ENCODE data around the gene SPPL2B.
"Not testable (repeated sequence)": the region's sequence is repeated elsewhere in the genome, so short reads cannot be mapped to it uniquely, and the experiment has no call there.

The SPPL2B gene

DNA sequence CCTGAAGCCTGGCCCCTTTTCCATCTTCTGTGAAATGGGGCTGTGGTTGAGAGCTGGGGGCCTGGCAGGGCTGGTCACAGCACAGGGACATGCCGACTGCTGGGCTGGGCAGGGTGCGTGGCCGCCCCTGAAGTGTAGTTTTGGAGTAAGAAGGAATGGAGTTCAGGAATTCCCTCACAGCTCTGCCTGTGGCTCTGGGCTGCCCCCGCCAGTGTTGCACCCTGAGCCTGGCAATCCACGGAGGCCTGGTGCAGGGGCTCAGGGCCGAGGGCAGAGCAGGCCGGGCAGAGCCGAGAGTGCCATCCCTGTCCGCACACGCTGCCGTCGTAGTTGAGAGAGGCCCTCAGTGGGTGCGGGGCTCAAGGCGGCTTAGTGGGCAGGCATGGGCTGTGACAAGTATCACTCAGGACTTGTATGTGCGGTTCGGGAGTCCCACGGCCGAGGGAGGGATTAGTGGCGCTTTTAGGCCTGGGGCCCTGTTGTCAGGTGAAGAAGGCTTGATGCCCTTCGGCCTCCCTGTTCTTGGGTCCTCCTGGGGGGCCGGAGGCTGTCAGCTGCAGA, 9.7 kb downstream of the SPPL2B start:
- DNase-seq (ENCODE audit: low spot score) = no peak

DNA sequence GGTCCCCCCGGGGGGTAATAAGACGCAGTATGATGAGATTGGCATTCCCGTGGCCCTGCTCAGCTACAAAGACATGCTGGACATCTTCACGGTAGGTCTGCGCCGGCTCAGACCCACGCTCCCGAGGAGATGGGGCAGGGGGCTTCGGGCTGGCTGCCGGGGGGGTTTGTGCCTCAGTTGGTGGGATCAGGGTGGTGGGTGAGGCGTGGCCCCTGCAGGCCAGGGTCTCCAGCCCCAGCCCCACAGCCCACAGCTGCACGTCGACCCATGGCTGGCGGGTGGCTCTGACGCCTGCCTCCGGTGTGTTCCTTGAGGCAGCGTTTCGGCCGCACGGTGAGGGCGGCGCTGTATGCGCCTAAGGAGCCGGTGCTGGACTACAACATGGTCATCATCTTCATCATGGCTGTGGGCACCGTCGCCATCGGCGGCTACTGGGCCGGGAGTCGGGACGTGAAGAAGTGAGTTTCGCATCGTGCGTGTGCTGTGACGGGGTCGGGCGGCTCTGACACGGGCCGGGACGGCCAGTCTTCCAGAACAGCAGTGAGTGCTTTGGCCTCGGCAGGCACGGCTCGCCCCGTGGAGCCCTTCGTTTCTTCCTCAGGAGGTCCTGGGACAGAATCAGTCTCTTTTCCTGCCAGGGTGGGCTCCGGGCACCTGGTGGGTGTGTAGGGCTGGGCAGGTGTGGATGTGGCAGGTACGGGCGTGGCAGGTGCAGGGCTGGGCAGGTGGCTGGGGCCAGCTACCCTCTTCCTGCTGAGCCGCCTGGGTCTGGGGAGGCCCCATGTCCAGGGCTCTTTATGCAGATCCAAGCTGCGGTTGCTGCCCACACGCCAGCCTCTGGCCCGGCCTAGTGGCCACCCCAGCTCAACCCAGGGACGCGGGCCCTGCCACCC, 10.5 kb downstream of the SPPL2B start:
- DNase-seq (ENCODE audit: low spot score) = no peak

DNA sequence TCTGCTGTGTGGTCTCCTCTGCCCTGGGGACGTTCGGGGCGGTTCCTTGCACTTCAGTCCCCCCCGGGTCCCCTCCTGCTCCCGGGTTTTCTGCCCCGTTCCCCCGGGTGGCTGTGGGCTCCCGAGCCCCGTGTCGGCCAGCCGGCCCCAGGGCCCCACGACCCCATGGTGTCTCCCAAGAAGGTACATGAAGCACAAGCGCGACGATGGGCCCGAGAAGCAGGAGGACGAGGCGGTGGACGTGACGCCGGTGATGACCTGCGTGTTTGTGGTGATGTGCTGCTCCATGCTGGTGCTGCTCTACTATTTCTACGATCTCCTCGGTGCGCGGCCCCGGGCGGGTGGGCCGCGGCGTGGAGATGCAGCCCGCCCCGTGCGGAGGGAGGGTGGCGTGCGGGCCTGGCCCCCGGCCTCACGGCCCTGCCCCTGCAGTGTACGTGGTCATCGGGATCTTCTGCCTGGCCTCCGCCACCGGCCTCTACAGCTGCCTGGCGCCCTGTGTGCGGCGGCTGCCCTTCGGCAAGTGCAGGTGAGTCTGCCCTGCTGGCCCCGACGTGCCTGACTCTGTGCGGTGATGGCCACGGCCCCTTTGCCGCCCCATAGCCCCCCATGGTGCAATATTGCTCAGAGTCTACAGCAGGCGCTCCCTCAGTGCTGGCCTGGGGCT, 11.3 kb downstream of the SPPL2B start:
- DNase-seq (ENCODE audit: low spot score) = no peak

DNA sequence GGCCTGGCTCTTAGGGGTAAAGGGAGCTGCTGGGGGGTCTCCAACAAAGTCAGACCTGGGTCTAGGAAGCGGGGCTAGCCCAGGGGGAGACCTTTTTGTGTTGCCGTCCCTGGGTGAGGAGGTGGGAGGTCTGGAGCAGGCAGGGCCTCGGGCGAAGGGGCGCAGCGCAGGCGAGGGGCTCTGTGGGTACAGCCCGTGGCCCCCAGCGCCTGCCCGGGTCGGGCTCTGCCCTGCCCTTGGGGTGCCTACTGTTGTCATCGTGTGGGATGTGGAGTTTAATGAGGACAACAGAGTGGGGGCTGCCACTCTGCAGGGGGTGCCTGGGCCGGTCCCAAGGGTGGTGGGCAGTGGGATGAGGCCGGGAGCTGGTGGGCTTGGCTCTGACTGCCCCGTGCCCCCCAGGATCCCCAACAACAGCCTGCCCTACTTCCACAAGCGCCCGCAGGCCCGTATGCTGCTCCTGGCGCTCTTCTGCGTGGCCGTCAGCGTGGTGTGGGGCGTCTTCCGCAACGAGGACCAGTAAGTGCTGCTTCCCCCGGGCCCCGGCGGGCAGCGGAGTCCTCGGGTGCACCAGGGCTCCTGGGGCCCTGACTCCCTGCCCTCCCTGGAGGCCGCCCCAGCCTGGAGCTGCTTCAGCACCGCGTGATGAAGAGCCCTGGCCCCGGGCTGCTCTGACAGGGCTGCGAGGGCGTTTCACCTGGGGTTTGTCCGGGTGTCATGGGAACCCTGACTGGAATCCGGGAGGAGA, 12.2 kb downstream of the SPPL2B start:
- no peak for DNase-seq (ENCODE audit: low spot score)

DNA sequence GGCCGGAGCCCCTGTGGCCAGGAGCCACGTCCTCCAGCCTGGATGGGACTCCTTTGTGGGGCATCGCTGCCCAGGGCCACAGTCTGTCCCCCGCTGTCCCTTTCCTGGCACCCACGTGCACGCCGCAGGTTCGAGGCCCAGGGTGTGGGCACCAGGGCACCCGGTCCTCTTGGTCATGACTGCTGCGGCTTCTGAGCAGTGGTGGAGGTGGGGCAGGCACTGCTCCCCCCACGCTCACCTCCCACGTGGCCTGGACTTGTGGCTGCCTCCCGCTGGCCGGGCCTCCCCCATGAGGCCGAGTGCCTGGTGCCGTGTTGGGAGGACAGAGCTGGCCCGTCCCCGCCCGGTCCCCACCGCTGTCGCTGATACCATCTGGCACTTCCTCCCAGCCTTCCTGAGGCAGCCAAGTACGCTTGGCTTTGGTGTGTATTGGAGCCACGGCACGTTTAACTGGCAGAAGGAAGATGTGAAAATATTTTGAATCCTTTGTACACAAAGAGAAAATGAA, 12.8 kb downstream of the SPPL2B start:
- DNase-seq (ENCODE audit: low spot score) = no peak

DNA sequence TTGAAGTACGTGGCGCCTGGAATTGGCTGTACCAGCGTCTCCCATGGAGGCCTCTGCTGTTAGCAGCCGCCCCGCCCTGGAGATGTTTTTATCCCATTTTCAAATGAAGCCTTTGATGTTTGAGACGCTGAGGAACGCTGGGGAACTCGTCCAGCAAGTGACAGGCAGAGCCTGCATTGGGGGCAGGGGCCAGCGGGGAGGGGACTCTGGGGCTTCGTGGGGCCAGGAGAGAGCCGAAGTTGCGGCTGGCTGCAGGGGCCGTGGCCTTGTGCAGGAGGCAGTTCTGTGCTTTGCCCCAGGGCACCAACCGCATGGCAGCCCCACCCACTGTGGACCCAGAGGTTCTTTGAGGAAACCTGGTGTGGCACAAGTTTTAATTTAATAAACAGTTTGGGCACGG, 13.5 kb downstream of the SPPL2B start:
- DNase-seq (ENCODE audit: low spot score) = no peak

DNA sequence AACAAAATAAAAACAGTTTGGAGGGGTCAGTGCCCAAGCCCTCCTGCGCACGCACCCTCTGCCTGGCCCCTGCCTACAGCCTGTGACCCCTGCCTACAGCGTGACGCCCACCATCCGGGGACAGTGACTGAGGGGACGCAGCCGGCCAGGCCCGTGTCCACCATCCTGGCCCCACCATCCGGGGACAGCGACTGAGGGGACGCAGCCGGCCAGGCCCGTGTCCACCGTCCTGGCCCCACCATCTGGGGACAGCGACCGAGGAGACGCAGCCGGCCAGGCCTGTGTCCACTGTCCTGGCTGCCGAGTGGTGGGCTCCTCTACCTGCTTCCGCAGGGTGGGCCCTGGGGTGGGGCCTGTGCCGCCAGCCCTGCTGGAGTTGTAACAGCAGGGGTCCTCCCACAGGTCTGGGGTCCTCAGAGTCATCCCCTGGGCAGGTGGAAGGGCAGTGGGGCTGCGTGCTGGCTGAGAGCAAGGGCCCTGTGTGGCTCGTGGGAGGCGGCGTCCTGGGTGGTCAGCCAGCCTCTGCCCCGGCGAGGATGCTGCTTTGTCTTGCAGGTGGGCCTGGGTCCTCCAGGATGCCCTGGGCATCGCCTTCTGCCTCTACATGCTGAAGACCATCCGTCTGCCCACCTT, 14.3 kb downstream of the SPPL2B start:
- no peak for DNase-seq (ENCODE audit: low spot score)

DNA sequence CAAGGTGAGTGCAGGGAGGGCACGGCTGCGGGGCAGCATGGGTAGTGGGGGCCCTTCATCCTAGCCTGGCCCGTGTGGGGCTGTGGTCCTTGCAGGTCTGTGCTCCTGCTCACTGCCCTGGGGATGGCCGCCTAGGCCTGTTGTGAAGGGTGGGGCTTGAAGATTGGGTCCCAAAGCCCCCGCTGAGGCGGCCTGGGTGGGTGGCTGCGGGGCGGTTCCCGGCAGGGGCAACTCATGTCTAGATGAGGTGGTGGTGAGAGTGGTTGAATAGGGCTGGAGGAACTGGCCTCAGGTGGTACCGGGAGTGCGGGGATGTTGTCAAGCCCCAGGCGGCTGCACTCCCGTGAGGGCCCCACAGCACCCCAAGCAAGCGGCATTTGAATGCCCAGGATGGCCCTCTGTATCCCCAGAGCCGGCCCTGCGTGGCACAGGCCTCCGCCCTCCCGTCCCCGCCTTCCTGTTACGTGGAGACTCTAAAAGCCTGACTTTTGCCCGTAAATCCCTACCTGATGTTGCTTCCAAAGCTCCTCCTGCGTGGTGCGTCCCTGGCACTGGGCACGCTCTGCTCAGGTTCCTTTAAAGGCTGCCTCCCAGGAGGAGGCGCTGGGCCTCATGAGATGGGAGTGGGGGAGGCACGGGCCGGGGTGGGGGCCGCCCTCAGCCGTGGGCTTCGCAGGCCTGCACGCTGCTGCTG, 15.0 kb downstream of the SPPL2B start:
- no peak for DNase-seq (ENCODE audit: low spot score)

DNA sequence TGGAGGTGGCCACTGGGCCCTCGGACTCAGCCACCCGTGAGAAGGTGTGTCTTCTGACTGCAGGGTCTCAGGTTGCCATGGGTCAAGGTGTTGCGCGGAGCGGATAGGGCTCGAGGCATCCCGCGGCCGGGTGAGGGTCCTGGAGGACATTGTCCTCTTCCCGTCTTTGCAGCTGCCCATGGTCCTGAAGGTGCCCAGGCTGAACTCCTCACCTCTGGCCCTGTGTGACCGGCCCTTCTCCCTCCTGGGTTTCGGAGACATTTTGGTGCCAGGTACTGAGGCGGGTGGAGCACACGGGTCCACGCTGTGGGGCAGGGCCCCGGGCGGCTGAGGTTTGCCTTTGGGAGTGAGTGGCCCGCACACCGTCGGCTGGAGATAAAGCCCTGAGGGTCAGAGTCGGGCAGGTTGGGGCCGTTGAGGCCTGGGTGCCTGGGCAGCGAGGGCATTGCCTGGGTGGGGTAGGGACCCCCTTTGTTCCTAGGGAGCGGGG, 15.9 kb downstream of the SPPL2B start:
- DNase-seq (ENCODE audit: low spot score) = no peak

DNA sequence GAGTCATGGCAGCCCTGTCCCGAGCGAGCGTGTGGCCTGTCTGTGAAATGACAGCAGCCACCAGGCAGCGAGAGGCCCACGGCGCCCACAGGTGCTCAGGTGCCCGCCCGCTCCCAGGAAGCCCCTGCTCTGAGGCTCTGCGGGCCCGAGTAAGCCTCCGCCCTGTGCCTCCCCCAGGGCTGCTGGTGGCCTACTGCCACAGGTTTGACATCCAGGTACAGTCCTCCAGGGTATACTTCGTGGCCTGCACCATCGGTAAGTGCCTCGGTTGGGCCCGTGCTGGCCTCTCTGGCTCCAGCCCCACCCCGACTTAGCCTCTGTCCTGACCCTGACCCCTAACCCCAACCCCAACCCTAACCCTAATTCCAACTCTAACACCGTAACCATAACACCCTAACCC, 16.6 kb downstream of the SPPL2B start:
- no peak for DNase-seq (ENCODE audit: low spot score)

DNA sequence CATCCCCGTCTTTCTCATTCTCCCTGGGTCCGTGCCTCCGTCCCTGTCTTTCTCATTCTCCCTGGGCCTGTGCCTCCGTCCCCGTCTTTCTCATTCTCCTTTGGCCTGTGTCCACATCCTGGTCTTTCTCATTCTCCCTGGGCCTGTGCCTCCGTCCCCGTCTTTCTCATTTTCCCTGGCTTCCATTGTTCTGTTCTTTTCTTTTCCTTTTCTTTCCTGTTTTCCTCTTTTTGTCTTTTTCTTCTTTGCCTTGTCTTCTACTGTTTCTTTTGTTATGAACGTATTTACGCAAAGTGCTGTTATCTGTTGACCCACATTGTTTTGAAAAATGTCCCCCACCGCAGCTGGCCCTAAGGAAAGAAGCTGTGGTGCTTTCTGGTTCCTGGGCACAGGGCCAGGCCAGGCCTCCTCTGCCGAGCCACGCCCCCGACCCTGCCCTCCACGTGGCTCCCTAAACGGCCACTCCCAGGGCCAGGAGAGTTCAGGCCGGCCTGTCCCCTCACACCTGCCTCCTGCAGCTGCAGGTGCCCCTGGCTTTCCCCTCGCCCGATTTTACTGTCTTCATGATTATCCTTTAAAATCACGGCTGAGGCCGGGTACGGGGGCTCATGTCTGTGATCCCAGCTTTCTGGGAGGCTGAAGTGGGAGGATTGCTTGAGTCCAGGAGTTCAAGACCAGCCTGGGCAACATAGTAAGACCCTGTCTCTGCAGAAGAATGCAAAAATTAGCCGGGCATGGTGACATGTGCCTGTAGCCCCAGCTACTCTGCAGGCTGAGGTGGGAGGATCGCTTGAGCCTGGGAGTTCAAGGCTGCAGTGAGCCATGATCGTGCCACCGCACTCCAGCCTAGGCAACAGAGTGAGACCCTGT, 17.5 kb downstream of the SPPL2B start:
- DNase-seq (ENCODE audit: low spot score) = peak; percentile 49

DNA sequence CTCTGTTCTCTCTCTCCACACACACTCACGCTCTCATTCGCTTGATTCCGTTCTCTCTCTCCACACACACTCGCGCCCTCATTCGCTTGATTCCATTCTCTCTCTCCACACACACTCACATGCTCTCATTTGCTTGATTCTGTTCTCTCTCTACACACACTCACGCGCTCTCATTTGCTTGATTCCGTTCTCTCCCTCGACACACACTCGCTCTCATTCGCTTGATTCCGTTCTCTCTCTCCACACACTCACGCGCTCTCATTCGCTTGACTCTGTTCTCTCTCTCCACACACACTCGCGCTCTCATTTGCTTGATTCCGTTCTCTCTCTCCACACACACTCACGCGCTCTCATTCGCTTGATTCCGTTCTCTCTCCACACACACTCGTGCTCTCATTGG, 21.3 kb downstream of the SPPL2B start:
- not testable (repeated sequence) for DNase-seq (ENCODE audit: low spot score)

DNA sequence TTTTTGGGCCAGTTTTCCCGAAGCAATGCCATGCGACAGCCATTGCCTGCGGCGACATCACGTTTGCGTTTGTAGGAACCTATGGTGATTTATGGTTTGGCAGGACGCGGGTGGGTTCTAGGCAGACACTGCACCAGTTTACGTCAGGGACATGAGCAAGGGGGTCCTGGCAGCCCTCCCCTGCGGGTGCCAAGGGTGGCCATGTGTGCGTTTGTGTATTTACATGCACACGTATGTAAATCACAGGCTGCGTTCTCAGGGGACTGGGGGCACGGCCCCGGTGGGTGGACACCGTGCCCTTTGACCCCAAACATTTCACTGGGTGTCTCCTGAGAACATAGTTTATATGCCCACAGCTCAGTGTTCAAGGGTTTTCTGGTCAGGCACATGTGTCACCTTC, 22.2 kb downstream of the SPPL2B start:
- no peak for DNase-seq (ENCODE audit: low spot score)

DNA sequence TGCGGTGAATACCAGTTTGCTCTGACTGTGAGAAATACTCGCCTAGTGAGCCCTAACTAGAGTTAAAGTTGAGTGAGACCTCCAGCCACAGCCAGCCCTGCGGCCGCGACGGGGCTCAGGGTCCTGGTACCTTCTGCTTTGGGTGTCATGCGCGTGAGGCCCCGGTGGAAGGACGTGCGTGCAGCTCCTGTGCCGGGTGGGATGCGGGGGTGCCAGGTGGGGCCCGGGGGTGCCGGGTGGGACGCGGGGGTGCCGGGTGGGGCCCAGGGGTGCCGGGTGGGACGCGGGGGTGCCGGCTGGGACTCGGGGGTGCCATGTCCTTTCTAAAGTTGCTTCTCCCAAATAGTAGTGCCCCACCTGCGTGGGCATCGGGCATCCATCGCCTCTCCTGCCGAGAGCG, 23.1 kb downstream of the SPPL2B start:
- DNase-seq (ENCODE audit: low spot score) = no peak

DNA sequence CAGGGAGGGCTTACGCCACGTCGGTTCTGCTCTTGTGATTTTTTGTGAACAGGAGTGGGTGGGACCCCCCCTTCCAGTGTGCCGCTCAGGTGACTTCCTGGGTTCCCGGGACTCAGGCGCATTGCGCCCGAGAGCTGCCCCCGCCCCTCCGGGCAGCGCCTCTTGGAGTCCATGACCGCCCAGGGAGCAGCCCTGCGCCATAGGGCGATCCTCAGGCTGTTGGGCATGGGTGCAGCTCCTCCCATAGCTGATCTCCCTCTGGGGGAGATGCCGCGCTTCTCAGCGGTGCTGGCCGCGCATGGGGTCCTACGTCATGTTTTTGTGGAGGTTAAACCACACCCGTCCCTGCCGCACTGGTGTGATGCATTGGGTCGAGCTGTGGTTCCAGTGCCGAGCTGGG, 23.6 kb downstream of the SPPL2B start:
- no peak for DNase-seq (ENCODE audit: low spot score)

DNA sequence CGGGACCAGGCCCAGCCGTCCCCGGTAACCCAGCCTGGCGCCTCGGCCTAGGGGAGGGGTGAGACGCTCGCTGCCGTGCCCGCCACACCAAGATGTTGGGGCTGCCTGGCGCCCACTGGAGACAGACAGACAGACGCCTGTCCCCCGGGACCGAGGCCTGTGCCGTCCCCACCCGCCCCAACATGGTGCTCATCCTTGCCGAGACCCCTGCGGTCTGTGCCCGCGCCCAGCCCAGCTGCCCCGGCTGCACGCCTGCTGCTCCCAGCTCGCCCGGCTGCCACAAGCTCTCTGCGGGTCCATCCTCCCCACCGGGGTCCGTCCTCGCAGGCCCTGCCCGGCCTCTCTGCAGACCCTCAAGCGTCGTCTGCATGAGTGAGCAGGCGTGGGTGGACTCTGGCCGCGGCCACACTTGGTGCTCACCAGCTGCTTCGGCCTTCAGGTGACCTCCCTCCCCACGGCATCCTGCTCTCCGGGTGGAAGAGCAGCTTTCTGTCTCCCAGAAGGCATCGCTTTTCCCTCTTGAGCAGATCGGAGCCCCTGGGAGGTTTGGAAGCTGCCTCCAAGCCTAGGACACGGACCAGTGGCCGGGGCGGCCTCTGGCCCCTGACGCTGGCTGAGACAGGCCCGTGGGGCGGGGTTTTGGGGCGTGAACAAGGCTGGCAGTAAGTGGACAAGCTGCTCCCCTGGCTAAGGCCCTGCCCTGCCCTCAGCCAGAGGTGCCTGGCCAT, 24.8 kb downstream of the SPPL2B start:
- DNase-seq (ENCODE audit: low spot score) = no peak

DNA sequence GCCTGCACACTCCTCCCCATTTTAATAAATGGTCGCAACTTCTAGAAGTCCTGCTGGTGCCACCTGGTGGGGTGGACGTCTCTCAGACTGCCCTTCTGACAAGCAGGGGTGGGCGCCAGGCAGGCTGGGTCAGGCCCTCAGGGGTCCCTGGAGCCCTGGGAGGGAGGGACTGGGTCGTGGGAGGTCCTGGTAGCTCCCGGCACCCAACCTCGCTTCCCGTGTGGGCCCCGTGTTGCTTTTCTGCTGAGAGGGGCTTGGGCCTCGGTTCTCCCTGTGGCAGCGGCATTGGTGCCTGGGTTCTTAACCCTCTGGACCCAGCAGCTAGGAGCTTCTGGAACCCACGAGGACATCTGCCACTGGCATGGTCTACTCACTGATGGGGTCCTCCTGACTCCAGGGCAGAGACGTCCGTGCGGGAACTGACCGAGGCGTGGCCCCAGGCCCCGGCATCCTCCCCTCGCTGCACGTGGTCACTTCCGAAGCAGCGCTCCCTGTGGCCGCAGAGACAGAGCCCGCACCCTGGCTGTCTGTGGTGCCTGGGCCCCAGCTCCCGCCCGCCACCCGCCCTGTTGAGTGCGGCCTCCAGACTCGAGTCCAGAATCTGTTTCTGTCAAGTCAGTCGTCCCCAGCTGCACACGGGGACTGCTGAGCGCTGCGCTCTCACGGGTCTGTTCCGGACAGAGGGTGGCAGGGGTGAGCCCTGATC, 25.6 kb downstream of the SPPL2B start:
- no peak for DNase-seq (ENCODE audit: low spot score)

DNA sequence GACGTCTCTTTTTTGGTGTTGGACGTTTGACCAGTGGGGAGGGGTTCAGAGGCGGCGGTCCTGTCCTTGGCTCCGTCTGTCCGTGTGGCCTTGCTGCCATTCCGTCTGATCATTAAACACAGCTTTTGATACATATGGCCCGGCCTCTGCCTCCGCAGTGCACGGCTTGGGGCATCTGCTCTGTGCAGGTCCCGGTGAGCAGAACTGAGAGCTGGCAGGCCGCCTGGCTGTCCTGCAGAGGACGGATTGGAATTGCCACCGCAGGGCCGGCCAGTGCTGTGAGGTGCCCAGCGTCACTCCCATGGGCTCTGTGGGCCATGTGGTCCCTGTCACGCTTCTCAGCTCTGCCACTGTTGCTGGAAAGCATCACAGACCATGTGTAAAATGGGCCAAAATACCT, 26.2 kb downstream of the SPPL2B start:
- no peak for DNase-seq (ENCODE audit: low spot score)
